IPS-20b (cell line): ENCODE measurements around the gene TAF1B.
"Not testable (repeated sequence)": the region's sequence is repeated elsewhere in the genome, so short reads cannot be mapped to it uniquely, and the experiment has no call there.

Source experiments
- H3K27ac ChIP-seq: one replicate; pipeline ENCODE4 v1.5.1; 2013; ENCODE audit warnings: low read length
- H3K27me3 ChIP-seq: 2 replicates; pipeline ENCODE4 v1.6.1; 2013; ENCODE audit warnings: mild to moderate bottlenecking, low read length, inconsistent platforms; ENCODE audit not compliant: insufficient read depth
- H3K36me3 ChIP-seq: 2 replicates; pipeline ENCODE4 v1.6.1; 2013; ENCODE audit warnings: low read depth, mild to moderate bottlenecking, inconsistent platforms, low read length, moderate library complexity; ENCODE audit not compliant: insufficient read depth
- H3K4me1 ChIP-seq: 2 replicates; pipeline ENCODE4 v1.6.1; 2013; ENCODE audit warnings: mild to moderate bottlenecking, control low read depth, inconsistent platforms, low read length, moderate library complexity; ENCODE audit not compliant: insufficient read depth
- H3K4me3 ChIP-seq: 2 replicates; pipeline ENCODE4 v1.5.1; 2013; ENCODE audit warnings: mild to moderate bottlenecking, low read length, inconsistent platforms
- H3K9ac ChIP-seq: 2 replicates; pipeline ENCODE4 v1.6.1; 2013; ENCODE audit warnings: low read depth, mild to moderate bottlenecking, inconsistent platforms, low read length, moderate library complexity
- H3K9me3 ChIP-seq: 2 replicates; pipeline ENCODE4 v1.6.1; 2013; ENCODE audit warnings: mild to moderate bottlenecking, low read depth, low read length, inconsistent platforms; ENCODE audit not compliant: insufficient read depth

TAF1B gene

GRCh38 chr2:9837451-9837850 lies 5.8 kb upstream of the TAF1B start:
- H3K4me1 ChIP-seq, result no peaks in the 10 kb centered on the region
- H3K4me3 ChIP-seq, result no peak overlapping the region
- no peaks in the 10 kb centered on the region for H3K9me3 ChIP-seq
- no peak overlapping the region for H3K9ac ChIP-seq
- no peak overlapping the region for H3K27ac ChIP-seq
- no peaks in the 10 kb centered on the region for H3K36me3 ChIP-seq
- no peaks in the 10 kb centered on the region for H3K27me3 ChIP-seq

GRCh38 chr2:9838391-9838790 lies 4.9 kb upstream of the TAF1B start:
- no peak overlapping the region for H3K4me3 ChIP-seq
- no peaks in the 10 kb centered on the region for H3K36me3 ChIP-seq
- no peaks in the 10 kb centered on the region for H3K4me1 ChIP-seq
- H3K9me3 ChIP-seq, result no peaks in the 10 kb centered on the region
- no peaks in the 10 kb centered on the region for H3K27me3 ChIP-seq
- no peak overlapping the region for H3K27ac ChIP-seq
- no peak overlapping the region for H3K9ac ChIP-seq

- Histone ChIP-seq H3K36me3 (peaks cover 27% of the 10 kb centered on the region), H3K27ac (no peak overlapping the region), H3K9me3 (no peaks in the 10 kb centered on the region), H3K9ac (peak overlapping the region; percentile 92; the same call in 1 of the 2 replicates), H3K27me3 (no peaks in the 10 kb centered on the region), H3K4me3 (peak overlapping the region; percentile 98), H3K4me1 (0 out of 2 replicates have a peak, but pooled peaks cover 5% of the 10 kb centered on the region)
Observed at GRCh38 chr2:9842487-9843228, 616 bp upstream of the TAF1B start.

GRCh38 chr2:9844036-9844483 lies 786 bp downstream of the TAF1B start:
- Histone ChIP-seq H3K9me3 (no peaks in the 10 kb centered on the region), H3K4me3 (peak overlapping the region; percentile 98), H3K27ac (peak overlapping the region; percentile 11), H3K4me1 (0 out of 2 replicates have a peak, but pooled peaks cover 5% of the 10 kb centered on the region), H3K36me3 (peaks cover 39% of the 10 kb centered on the region), H3K9ac (peak overlapping the region; percentile 92), H3K27me3 (no peaks in the 10 kb centered on the region)

GRCh38 chr2:9844576-9844975 lies 1.3 kb downstream of the TAF1B start:
- no peaks in the 10 kb centered on the region for H3K9me3 ChIP-seq
- no peak overlapping the region for H3K27ac ChIP-seq
- H3K4me1 ChIP-seq, result 0 out of 2 replicates have a peak, but pooled peaks cover 5% of the 10 kb centered on the region
- H3K27me3 ChIP-seq, result no peaks in the 10 kb centered on the region
- peaks cover 44% of the 10 kb centered on the region for H3K36me3 ChIP-seq
- peak overlapping the region; percentile 92; the same call in 1 of the 2 replicates for H3K9ac ChIP-seq
- H3K4me3 ChIP-seq, result peak overlapping the region; percentile 98

- H3K27ac ChIP-seq, result no peak overlapping the region
- peaks cover 63% of the 10 kb centered on the region for H3K36me3 ChIP-seq
Observed at GRCh38 chr2:9846554-9846953, 3.3 kb downstream of the TAF1B start.

GRCh38 chr2:9847140-9847539 lies 3.9 kb downstream of the TAF1B start:
- H3K36me3 ChIP-seq, result peaks cover 69% of the 10 kb centered on the region
- H3K27ac ChIP-seq, result no peak overlapping the region
- no peak overlapping the region for H3K9ac ChIP-seq

More at GRCh38 chr2:9846554-9846953, 3.3 kb downstream of the TAF1B start:
- Histone ChIP-seq H3K4me3 (no peak overlapping the region), H3K9me3 (no peaks in the 10 kb centered on the region), H3K9ac (no peak overlapping the region), H3K27me3 (no peaks in the 10 kb centered on the region), H3K4me1 (0 out of 2 replicates have a peak, but pooled peaks cover 5% of the 10 kb centered on the region)

GRCh38 chr2:9852881-9853280 lies 9.6 kb downstream of the TAF1B start:
- Histone ChIP-seq H3K27me3 (no peaks in the 10 kb centered on the region), H3K36me3 (peaks cover 98% of the 10 kb centered on the region), H3K9ac (no peak overlapping the region), H3K27ac (no peak overlapping the region), H3K4me3 (no peak overlapping the region), H3K4me1 (no peaks in the 10 kb centered on the region), H3K9me3 (peaks cover 25% of the 10 kb centered on the region)

More at GRCh38 chr2:9847140-9847539, 3.9 kb downstream of the TAF1B start:
- Histone ChIP-seq H3K27me3 (no peaks in the 10 kb centered on the region), H3K4me1 (0 out of 2 replicates have a peak, but pooled peaks cover 5% of the 10 kb centered on the region), H3K9me3 (no peaks in the 10 kb centered on the region), H3K4me3 (no peak overlapping the region)

- H3K4me1 ChIP-seq, result no peaks in the 10 kb centered on the region
- no peak overlapping the region for H3K27ac ChIP-seq
- H3K4me3 ChIP-seq, result no peak overlapping the region; the same call in 1 of the 2 replicates
- H3K9me3 ChIP-seq, result peaks cover 66% of the 10 kb centered on the region
- no peaks in the 10 kb centered on the region for H3K27me3 ChIP-seq
- peaks cover 81% of the 10 kb centered on the region for H3K36me3 ChIP-seq
- no peak overlapping the region for H3K9ac ChIP-seq
Observed at GRCh38 chr2:9857814-9858729, 14.8 kb downstream of the TAF1B start.

- Histone ChIP-seq H3K4me1 (no peaks in the 10 kb centered on the region), H3K27me3 (no peaks in the 10 kb centered on the region), H3K9ac (no peak overlapping the region), H3K9me3 (peaks cover 66% of the 10 kb centered on the region), H3K36me3 (peaks cover 74% of the 10 kb centered on the region), H3K4me3 (no peak overlapping the region), H3K27ac (no peak overlapping the region)
Observed at GRCh38 chr2:9858730-9859068, 15.4 kb downstream of the TAF1B start.

- Histone ChIP-seq H3K9me3 (peaks cover 58% of the 10 kb centered on the region), H3K36me3 (peaks cover 51% of the 10 kb centered on the region)
- not testable (repeated sequence) for H3K4me3 ChIP-seq, H3K4me1 ChIP-seq, H3K27ac ChIP-seq, H3K27me3 ChIP-seq, H3K9ac ChIP-seq
Observed at GRCh38 chr2:9860922-9861580, 17.8 kb downstream of the TAF1B start.
